Measurements from ENCODE around the gene LRRC8B. TPM values are rescaled to one million over a fixed set of nuclear protein-coding genes. Genes with fewer than 3 reads are reported as not detected.

LRRC8B gene
- total RNA-seq = 10 to 100 TPM; 27.1 to 48.0 (median 35.1) TPM

GRCh38 chr1:89524369-89525168 lies at the start of gene LRRC8B:
Gene LRRC8B, plus strand, starts transcription at chr1:89524829. Its CDS starts 57,822 bp downstream, at chr1:89582651.
- Histone ChIP-seq H3K27ac (peak within 1 kb of the TSS; percentile 93 to 95 (median 94)), H3K9me3 (no peaks in the 10 kb centered on the region), H3K27me3 (no peaks in the 10 kb centered on the region), H3K4me3 (peak within 1 kb of the TSS; percentile 80 to 93 (median 90)), H3K36me3 (peaks cover 0 to 4% (median 0%) of the 10 kb centered on the region in 3 donors), H3K4me1 (peaks cover 0 to 32% (median 0%) of the 10 kb centered on the region in 4 donors)
- WGBS, 2 donors = 1% methylated on average over 36 to 53 of the region's 85 CpGs
- TF ChIP-seq CTCF (IDR thresholded peaks at IDR 0.05) (peak in 1 of 5 experiments; percentile 20), EP300 (IDR thresholded peaks at IDR 0.05) (peak; percentile 59 to 92), POLR2A (IDR thresholded peaks at IDR 0.05) (peak; percentile 59 to 89)
- DNase-seq (ENCODE audit: low spot score in 2 of 2) = peak; percentile 74 to 78

- DNase-seq (ENCODE audit: low spot score in 2 of 2) = no peak
- 89 to 95% methylated on average over 1 of the region's 1 CpG for WGBS, 2 donors
Observed at GRCh38 chr1:89475269-89475668, 49.4 kb upstream of the LRRC8B start.

GRCh38 chr1:89476072-89476471 lies 48.6 kb upstream of the LRRC8B start:
- 67 to 79% methylated on average over 1 of the region's 1 CpG for WGBS, 2 donors
- no peak for DNase-seq (ENCODE audit: low spot score in 2 of 2)
- Histone ChIP-seq H3K27ac (no peak overlapping the region), H3K36me3 (no peaks in the 10 kb centered on the region), H3K4me3 (no peak overlapping the region), H3K27me3 (no peaks in the 10 kb centered on the region), H3K9me3 (peaks cover 0 to 9% (median 0%) of the 10 kb centered on the region in 4 donors), H3K4me1 (no peaks in the 10 kb centered on the region)
- TF ChIP-seq EP300 (IDR thresholded peaks at IDR 0.05) (no peak), CTCF (IDR thresholded peaks at IDR 0.05) (no peak), POLR2A (IDR thresholded peaks at IDR 0.05) (no peak)

More at GRCh38 chr1:89475269-89475668, 49.4 kb upstream of the LRRC8B start:
- TF ChIP-seq CTCF (IDR thresholded peaks at IDR 0.05) (no peak), EP300 (IDR thresholded peaks at IDR 0.05) (no peak), POLR2A (IDR thresholded peaks at IDR 0.05) (no peak)
- H3K4me3 ChIP-seq = no peak overlapping the region
- H3K4me1 ChIP-seq = no peaks in the 10 kb centered on the region
- H3K27me3 ChIP-seq = no peaks in the 10 kb centered on the region
- H3K9me3 ChIP-seq = peaks cover 0 to 3% (median 0%) of the 10 kb centered on the region in 4 donors
- no peak overlapping the region for H3K27ac ChIP-seq
- no peaks in the 10 kb centered on the region for H3K36me3 ChIP-seq

- no peak for TF ChIP-seq POLR2A (IDR thresholded peaks at IDR 0.05)
- TF ChIP-seq CTCF (IDR thresholded peaks at IDR 0.05) = peak; percentile 55 to 79 (median 77)
- peak in 1 of 2 donors; percentile 9 for TF ChIP-seq EP300 (IDR thresholded peaks at IDR 0.05)
- DNase-seq (ENCODE audit: low spot score in 2 of 2) = peak; percentile 74 to 96
- peaks cover 0 to 6% (median 0%) of the 10 kb centered on the region in 4 donors for H3K9me3 ChIP-seq
- 15 to 22% methylated on average over 3 of the region's 3 CpGs for WGBS, 2 donors
- peak overlapping the region in 2 of 4 donors; percentile 42 to 44 for H3K27ac ChIP-seq
- no peaks in the 10 kb centered on the region for H3K36me3 ChIP-seq
- H3K4me3 ChIP-seq = no peak overlapping the region
- H3K27me3 ChIP-seq = no peaks in the 10 kb centered on the region
- peaks cover 0 to 6% (median 0%) of the 10 kb centered on the region in 4 donors for H3K4me1 ChIP-seq
Observed at GRCh38 chr1:89483010-89483756, 41.4 kb upstream of the LRRC8B start.
